Urinary bladder (tissue), 2 donors: ENCODE data around the gene LHX2. TPM values are rescaled to one million over a fixed set of nuclear protein-coding genes. Genes with fewer than 3 reads are reported as not detected.

ENCODE experiments used
- polyA plus RNA-seq: library from polyadenylated mRNA; stranded (reverse); fragments of 200-250 nt; gene quantifications from one replicate; pipeline ENCODE4 v1.2.3, GENCODE V29; 2013
- total RNA-seq: library from RNA; depleted of rRNA; stranded (reverse); fragments of >200 nt; gene quantifications from one replicate; pipeline ENCODE4 v1.2.3, GENCODE V29; 2014
- donor health status: healthy.

The LHX2 gene
- total and polyA plus RNA-seq, 2 donors = not detected

Other genes with a start within 250 kb of the LHX2 start
- gene DENND1A, start 81.6 kb upstream of the LHX2 start, total RNA-seq = 20.2 TPM
- 14.8 TPM for gene DENND1A, start 81.6 kb upstream of the LHX2 start, polyA plus RNA-seq
- 28.1 TPM for gene NEK6, start 246.2 kb downstream of the LHX2 start, total RNA-seq
- 38.3 TPM for gene NEK6, start 246.2 kb downstream of the LHX2 start, polyA plus RNA-seq